PFSK-1 (cell line): ENCODE results near the gene FLT4.

ENCODE experiments used
- POLR2AphosphoS5 ChIP-seq: IDR thresholded peaks from 2 replicates; pipeline ENCODE4 v1.6.1; 2012; ENCODE audit warnings: low read depth, mild to moderate bottlenecking, control low read depth, low read length, moderate library complexity
- TF ChIP-seq, protein P1 (sequence below), 2 experiments: IDR thresholded peaks; 2 replicates each; pipeline versions ENCODE4 v1.6.1 to v1.8.0; 2011 to 2012; ENCODE audit warnings: low read depth in 2 of 2, low read length in 2 of 2, control low read depth in 1 of 2, inconsistent platforms in 1 of 2, mild to moderate bottlenecking in 1 of 2, moderate library complexity in 1 of 2; ENCODE audit not compliant: insufficient read depth in 1 of 2

- no peak for TF ChIP-seq POLR2AphosphoS5
- TF ChIP-seq, protein P1, sequence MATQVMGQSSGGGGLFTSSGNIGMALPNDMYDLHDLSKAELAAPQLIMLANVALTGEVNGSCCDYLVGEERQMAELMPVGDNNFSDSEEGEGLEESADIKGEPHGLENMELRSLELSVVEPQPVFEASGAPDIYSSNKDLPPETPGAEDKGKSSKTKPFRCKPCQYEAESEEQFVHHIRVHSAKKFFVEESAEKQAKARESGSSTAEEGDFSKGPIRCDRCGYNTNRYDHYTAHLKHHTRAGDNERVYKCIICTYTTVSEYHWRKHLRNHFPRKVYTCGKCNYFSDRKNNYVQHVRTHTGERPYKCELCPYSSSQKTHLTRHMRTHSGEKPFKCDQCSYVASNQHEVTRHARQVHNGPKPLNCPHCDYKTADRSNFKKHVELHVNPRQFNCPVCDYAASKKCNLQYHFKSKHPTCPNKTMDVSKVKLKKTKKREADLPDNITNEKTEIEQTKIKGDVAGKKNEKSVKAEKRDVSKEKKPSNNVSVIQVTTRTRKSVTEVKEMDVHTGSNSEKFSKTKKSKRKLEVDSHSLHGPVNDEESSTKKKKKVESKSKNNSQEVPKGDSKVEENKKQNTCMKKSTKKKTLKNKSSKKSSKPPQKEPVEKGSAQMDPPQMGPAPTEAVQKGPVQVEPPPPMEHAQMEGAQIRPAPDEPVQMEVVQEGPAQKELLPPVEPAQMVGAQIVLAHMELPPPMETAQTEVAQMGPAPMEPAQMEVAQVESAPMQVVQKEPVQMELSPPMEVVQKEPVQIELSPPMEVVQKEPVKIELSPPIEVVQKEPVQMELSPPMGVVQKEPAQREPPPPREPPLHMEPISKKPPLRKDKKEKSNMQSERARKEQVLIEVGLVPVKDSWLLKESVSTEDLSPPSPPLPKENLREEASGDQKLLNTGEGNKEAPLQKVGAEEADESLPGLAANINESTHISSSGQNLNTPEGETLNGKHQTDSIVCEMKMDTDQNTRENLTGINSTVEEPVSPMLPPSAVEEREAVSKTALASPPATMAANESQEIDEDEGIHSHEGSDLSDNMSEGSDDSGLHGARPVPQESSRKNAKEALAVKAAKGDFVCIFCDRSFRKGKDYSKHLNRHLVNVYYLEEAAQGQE (IDR thresholded peaks at IDR 0.05; ENCODE audit: insufficient read depth in 1 of 2, low read depth in 2 of 2, low read length in 2 of 2), result no peak
Observed at GRCh38 chr5:180602481-180603075, 46.8 kb downstream of the FLT4 start.
